HS-27A (cell line): ENCODE results near the gene PTPRT.

ENCODE experiments used
- DNase-seq: peaks from one replicate; pipeline ENCODE4 v3.0.0-alpha.2; 2012; ENCODE audit warnings: low read depth, missing footprints

PTPRT gene

DNA sequence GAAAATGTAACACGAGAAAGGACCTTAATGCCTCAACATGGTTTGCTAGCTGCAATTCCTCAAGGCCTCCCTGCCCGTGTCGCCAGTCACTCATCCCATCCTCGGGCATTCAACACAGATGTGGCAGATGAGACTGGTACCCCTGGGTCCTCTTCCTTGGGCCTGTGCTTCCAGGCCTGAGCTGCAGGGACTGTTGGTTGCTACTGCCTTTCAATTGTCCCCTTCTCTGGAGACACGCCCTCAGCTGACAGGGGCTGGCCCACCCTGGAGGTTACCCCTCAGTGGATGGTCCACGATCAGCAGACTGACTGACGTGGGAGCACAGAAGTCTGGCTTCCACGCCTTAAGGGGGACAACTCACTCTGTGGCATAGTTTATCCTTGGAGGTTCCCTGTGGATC is 1076.5 kb downstream of the PTPRT start:
- no peak for DNase-seq

DNA sequence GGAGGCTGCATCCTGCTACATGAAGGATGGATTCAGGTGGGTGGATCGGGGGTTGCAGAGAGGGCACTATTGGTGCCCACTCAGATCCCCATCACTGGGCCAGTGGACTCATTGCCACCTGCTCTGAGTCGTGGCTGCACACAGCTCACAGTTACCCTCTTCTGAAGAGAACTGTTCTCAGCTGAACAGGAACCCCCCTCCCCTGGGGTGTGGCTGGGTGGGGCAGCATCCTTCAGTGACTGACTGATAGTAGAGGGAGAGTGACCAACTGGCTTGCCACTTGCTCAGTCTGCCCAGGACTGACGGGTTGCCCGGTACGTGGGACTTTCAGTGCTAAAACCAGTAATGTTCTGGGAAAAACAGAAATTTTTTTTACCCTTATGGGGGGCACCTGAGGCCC is 1077.5 kb downstream of the PTPRT start:
- DNase-seq, result no peak

DNA sequence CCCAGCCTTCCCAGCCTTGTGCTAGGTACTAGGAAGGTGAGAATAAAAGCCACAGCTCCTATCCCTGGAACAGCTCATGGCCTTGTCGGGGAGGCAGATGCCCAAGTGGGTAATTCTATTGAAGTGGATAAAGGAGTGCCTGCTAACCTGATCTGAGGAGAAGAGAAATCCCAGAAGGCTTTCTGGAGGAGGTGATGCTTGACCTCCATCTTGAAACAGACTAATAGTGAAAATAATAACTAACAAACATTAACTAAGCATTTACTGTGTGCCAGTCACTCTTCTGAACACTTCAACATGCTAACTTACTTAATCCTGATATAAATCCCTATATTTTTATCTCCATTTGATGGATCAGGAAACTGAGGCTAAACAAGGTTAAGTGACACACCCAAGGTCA is 1078.4 kb downstream of the PTPRT start:
- no peak for DNase-seq

DNA sequence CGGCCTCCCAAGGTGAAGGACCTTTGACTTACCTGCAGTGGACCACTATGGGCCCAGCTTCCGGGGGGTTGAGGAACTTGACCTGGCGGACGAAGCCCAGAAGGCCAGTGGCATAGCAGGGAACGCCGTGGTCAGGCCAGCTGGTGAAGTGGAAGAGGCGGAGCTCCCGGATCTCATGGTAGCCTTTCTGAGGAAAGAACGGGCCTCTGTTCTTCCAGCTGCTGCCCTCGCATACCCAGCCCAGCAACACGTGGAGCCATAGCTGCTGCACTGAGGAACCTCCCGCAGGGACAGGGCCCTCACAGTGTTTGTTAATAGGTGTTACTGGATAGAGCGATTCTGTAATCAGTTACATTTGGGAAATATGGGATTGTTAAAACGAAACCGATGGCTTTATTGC is 1079.4 kb downstream of the PTPRT start:
- DNase-seq, result no peak

DNA sequence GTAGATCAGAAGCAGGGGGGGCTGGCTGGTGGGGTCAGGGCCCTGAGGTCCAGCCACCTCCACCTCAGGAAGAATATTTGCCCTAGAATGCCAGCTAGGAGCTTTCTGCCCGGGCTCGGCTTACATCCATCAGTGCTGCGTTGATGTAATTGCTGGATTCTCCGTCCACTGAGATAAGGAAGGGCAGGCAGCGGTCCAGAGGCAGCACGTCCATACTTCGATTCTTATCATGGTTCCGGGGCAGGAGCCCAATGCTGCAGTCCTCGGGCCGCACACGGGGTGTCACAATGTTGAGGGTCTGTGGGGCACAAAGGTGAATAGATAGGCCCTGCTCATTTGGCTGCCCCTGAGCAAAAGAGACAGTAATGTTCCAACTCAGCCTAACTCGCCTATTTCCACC is 1087.7 kb downstream of the PTPRT start:
- no peak for DNase-seq

DNA sequence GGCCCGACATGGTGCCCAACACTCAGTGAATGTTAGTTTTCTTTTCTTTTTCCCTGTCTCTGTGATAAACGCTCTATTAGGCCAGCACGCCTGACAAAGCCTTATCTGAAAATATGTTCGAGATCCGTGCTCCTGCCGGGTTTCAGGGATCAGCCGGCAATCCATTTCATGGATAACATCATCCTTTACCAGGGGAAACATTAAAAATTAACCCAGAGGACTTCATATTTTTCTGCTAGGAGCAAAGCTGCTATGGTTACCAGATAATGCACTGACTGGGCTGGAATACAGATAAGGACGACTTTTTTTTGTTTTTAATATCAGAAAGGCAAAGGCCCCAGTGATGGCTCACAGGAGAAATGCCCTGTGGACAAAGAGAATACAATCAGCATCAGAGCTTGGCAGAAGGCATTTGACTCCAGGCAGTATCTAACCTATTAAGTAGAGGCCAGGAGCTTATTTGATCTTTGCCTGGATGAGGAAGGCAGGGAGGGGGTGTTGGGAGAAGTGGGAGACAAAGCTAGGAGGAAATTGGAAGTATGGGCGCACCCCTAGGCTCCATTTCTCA is 1089.5 kb downstream of the PTPRT start:
- DNase-seq, result no peak

DNA sequence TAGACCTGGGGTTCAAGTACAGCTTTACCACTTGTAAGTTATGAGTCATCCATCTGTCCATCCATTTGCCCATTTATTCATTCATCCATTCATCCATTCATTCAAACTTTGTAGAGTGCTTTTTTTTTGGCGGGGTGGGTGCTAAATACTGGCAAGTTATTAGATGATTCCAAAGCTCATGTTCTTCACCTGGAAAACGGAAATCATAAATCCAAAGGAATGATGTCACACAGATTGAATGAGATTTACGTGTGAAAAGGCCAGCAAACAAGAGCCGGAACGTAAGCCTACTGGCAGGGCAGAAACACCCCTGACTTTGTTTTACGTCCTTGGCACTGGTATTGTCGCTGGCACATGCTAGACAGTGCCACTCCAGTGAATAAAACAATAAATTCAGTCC is 1090.6 kb downstream of the PTPRT start:
- DNase-seq, result no peak

DNA sequence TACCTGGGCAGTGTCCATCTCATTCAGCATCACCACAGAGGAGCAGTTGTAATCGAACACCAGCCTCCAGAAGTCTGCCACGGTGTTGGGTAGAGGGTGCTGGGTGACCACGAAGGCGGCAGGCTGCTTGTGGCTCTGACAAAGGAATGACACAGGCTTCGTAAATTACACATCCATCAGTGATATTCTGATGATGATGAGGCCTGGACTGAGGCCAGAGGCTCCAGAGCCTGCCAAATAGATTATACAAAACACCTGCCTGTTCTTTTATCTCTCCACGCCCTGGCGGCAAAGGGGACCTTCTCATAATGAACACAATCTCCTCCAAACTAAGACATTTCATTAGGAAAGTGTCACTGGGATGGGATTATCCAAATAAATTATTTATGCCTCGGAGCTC is 1091.3 kb downstream of the PTPRT start:
- no peak for DNase-seq

DNA sequence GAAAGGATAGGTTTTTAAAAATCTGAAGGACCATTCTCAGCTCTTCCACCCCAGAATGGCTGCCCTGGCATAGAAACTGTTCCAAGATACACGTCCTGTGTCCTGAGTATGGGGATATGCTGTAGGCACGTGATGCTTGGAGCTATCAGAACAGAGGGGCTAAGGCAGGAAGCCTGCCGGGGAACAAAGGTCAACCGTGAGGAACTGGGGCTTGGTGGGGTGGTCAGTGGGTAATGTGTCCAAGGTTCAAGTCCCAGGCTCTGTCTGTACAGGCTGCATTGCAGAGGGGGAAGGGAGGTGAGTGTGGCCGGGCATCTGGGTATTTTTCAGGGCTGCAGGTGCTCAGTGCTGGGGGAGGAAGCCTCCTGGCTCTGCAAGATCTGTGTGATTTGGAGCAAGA is 1092.0 kb downstream of the PTPRT start:
- DNase-seq, result no peak

DNA sequence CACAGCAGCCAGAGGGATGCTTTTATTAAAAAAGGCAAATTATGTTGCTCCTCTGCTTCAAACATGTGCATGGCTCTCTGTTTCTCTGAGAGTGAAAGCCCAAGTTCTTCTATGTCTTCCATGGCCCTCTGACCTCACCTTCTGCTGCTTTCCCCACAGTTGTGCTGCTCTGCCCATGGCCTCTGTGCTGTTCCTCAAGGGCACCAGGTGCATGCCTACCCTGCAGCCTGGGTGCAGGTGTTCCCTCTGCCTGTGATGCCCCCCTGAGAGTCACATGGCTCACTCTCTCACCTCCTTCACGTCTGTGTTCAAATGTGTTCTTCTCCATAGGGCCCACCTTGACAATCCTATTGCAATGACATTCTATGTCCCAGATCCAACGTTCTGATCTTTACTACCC is 1094.5 kb downstream of the PTPRT start:
- no peak for DNase-seq

DNA sequence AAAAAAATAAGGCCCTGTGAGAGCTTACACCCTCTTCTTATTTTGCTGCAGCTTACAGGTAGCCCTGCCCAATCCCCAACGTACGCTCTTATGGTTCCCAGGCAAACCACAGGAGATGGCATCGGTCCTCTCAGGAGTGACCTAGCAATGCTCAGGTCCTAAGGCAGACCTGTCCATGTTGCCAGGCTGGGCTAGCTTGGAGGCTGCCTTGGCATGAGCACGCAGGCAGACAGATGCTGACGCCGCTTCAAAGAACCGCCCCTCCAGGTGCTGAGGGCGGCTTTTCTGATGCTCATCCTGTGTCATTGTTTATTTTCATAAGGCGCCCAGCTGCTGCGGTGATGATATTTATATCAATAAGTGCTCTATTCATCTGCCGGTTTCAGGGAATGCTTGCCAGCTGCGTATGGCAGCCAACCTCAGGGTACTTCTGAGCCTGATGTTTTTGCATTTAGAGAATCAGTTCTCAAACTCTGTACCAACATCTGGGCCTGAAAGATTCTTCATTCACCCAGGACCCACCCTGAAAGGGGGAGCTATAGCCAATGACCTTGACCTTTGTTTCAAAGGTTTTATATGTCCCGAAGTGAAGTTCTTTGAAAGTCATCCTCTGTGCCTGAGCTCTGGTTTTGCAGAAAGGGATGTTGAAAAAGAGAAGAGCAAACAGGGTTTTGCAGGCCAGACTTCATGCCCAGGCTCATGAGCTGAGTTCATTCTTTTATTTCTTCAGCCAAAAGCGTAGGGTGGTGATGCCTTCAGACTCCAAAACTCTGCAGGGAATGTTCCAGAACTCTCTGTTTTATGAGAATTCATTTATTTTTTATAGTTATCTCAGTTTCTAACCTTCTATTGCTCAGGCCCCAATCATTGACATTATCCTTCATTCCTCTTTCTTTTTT is 1095.9 kb downstream of the PTPRT start:
- DNase-seq, result no peak

DNA sequence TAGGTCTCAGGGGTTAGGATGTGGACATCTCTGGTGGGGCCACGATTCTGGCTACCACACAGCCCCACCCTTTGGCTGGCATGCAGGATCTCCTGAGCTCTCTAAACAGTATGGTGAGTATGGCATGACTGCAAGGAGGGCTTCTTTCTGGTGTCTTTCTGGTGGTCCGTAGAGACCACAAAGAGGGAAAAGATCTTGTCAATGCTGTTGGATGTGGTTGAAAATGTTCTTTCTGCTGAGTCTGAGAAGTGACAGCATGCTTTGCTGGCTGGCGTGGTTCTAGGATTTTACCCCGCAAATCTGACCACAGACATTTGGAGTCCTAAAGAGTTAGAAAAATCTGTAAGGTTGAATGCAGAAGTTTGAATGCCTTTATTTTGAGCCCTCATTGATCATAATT is 1096.7 kb downstream of the PTPRT start:
- DNase-seq, result no peak

DNA sequence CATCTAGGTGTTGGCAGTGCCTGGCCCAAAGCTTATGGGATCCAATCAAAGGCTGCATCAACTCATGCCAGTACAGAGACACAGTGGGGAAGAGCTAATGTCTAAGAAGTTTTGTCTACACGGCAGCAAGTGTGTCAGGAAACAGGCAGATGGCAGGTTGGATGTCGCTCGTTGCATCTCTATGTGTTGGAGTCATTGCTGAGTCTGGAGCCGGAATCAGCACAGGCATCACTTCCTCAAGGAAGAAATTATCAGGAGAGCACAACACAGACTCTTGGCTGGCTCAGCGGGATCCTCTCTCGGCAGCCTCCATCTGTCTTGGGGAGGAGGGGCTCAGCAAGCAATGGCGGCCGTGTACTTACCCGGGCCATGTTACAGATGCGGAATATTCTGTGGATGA is 1104.3 kb downstream of the PTPRT start:
- no peak for DNase-seq

DNA sequence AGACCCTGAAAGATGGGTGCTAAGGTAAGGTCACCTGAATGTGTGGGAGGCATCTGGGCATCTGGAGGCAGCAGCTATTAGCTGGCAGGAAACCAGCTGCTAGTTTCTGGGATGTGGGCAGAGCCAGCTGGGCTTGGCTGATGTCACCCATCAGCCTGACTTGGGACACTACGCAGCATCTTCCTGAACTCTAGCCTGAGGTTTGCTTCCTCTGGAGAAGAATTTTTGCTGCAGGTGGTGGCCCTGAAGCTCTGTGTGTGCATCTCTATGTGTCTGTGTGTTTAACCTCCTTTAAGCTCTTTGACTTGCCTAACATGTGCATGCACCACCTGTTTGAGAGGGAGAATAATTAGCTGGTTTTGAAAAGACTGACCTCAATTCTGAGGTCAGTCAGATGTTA is 1106.4 kb downstream of the PTPRT start:
- no peak for DNase-seq

DNA sequence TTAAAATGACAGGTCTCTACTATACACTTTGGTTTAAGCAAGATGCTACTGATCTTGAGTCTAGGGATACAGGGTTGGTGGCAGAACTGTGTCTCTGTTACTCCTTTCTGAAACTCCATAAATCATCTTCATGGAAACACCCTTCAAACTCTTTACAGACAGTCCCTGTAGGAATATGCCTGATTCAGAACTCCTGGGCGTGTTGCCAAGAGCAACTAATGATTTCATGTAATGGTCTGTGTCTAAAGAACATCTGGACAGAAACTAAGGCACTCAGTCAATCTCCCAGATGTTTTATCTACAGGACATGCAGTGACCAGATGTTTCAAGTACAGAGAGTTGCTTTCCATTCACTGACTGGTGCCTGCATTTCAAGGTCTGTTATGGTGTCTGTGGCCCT is 1107.1 kb downstream of the PTPRT start:
- no peak for DNase-seq

DNA sequence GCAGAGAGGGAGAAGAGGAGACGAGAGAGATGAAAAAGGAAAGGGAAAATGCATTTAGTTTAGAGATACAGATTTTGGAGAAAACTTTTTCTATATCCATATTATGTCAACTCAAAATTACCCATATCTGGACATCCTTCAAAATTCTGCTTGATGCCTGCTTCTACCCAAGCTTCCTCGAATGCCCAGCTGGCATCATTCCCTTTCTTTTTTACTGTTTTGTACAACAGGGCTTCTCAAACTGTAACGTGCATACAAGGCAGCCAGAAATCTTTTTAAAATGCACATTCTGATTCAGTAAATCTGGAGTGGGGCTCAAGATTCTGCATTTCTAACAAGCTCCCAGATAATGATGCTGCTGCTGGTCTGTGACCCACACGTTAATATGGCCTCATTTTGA is 1108.8 kb downstream of the PTPRT start:
- DNase-seq, result no peak

DNA sequence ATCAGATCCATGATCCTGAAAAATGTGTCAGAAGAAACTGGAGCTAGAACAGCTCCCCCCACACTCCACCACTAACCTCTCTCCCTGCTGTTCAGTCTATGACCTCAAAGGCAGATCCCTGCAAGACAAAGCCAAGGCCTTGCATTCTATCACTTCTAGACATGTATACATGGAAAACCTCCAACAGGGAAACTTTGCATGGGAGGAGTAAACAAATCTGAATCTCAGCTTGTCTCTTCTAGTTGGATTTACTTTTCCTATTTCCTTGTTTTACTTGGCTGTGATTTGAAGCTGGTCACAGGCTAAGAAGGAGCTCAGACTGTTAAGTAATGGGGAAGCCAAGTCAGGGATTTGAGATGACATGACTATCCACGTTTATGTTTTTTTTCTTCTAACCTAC is 1114.8 kb downstream of the PTPRT start:
- no peak for DNase-seq

DNA sequence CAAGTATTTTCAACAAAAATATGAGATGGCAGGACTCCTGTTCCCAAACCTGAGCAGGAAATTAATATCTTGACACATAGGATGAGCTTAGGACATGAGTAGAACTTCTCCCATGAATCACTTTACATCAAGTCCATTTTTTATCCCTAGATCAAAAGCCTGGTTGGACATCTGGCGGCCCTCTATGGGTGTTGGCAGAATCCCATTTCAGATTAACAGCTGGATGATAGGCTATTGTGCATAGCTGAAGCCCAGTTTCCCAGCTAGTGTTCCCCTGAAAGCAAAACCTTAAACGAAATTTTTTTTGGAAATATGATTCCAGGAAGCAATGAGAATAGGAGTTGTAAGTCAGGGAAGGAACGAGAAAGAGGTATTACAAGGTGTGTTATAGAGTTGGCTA is 1122.1 kb downstream of the PTPRT start:
- DNase-seq, result no peak

DNA sequence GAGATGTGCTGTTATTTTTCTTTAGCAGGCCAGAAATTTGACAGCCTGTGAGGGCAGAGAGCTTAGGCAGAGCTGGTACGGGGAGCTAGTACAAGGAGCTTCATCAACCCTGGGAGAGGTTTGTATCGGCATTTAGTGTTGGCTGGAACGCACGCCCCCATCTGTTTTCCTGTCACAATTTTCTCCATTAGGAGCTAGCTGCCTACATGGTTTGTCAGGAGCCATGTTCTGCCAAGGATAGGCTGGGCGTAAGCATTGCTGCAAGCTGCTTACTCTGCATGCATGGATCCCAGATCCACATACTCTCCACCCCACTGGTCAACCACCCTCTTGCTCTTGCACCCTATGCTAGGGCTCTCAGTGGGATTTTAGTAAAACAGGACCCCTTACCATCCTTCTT is 1122.5 kb downstream of the PTPRT start:
- DNase-seq, result no peak

DNA sequence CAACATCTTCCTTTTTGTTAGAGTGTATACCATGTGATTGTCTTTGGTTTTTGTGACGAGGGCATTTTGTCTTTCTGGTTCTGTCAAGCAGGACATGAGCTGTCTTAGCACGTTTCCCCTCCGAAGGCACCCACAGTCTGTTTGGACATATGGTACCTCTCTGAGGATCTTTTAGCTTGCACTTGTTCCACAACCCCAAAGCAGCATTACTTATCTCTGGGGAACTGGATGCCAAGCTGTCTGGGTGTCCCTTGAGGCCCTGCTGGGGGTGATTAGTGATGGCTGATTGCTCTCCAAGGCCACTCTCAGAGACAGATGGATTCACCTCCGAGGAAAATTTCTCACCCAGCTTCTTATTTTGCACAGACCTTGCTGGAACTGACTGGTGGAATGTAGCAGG is 1126.6 kb downstream of the PTPRT start:
- no peak for DNase-seq

DNA sequence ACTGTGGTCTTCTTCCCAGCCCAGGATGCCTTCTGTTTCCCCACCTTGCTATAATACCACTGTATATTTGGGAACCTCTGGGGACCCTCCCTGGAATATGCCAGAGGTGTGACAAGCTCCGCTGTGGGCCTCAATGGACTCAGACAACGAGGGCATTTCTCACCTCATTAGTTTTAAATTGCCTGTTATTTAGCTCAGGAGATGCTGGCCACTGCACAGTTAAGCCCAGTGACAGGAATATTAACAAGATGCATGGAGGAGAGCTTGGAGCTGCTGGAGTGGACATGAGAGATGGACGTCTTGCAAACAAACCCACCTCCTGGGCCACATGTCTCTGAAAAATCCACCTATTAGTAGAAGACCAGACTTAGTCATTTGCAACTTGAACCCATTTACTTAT is 1136.4 kb downstream of the PTPRT start:
- no peak for DNase-seq

DNA sequence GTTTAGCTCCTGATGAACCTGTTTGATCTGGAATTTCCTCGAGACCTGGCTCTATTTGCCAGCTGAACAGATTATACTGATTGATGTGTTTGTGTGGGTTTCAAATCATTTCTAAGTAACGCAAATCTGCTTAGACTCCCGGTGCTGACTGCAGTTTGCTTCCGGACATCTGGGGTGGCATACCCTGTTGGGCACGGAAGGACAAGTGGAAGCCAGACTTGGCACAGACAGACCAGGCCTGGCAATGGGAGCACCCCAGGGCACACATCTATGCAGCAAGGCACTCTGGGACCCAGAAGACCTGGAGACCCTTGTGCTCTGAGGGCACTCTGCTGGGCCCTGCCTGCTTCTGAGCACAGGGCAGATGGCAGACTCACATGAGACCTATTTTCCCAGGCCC is 1137.8 kb downstream of the PTPRT start:
- no peak for DNase-seq

DNA sequence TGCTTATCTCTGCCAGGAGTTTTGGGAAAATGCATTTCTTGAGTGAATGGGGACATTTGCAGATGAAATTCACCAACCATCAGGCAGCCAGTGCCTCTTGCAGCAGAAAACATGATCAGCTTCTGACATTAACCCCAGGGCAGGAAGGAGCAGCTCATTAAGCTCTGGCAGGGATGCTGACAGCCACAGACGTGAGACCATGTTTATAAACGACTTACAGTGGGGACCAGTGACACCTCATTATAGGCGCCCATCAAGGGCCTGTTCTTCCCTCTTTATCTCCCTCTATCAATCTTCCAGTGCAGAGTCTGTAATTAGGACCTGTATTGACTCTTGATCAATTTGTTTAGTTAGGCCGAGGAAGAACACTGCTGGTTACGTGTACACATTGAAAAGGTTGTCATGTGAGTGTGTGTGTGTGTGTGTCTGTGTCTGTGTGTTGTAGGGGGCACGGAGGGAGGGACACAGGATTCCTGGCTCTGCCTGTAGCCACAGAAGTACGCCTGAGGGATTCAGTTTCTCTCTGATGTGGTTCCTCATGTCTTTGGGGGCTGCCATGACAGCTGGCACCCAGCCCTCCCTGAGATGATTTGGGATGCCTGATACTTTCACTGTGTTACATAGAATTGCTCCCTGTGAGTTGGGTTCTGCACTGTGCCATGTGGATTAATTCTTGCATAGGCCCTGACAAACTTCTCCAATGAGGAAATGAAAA is 1143.2 kb downstream of the PTPRT start:
- DNase-seq, result no peak
